Renal cortex interstitium (tissue), 15 donors: ENCODE measurements around the gene NUP210L. TPM values are rescaled to one million over a fixed set of nuclear protein-coding genes. Genes with fewer than 3 reads are reported as not detected.

ENCODE experiments used
- DNase-seq, 11 donors: peaks; one replicate each; pipeline ENCODE4 v3.0.0-alpha.2; 2013; ENCODE audit warnings: low read depth in 9 of 11, low spot score in 4 of 11; ENCODE audit errors: extremely low read depth in 1 of 11
- long read RNA-seq, 16 experiments: transcript quantifications; one replicate each; lab custom pipeline, GENCODE V29; 2026
- polyA plus RNA-seq, 3 donors: library from polyadenylated mRNA; unstranded; fragments of 120-200 nt; gene quantifications; one replicate each; pipeline ENCODE4 v1.2.1, GENCODE V29; 2013; ENCODE audit not compliant: insufficient read length in 3 of 3

The NUP210L gene
- polyA plus RNA-seq, result under 1 TPM; 0.04 to 0.18 (median 0.17) TPM
- long read RNA-seq, donor 1, result 0 reads
- long read RNA-seq, donor 2, result 0 reads
- long read RNA-seq, donor 3, partial matches to known transcripts, result 249 of 249 reads
- long read RNA-seq, donor 3, other reads (novel, unspliced or antisense), result 0 of 249 reads
- long read RNA-seq, donor 4, result 0 reads
- long read RNA-seq, donor 5, result 0 reads
- long read RNA-seq, donor 6, result 0 reads
- long read RNA-seq, donor 7, result 0 reads
- long read RNA-seq, donor 8, result 0 reads
- long read RNA-seq, donor 9, result 0 reads
- long read RNA-seq, donor 10, result 0 reads
- long read RNA-seq, donor 11, result 0 reads
- long read RNA-seq, donor 12, result 0 reads
- long read RNA-seq, donor 13, partial matches to known transcripts, result 992 of 1,195 reads
- long read RNA-seq, donor 13, other reads (novel, unspliced or antisense), result 203 of 1,195 reads
- long read RNA-seq, donor 14, result 0 reads
- long read RNA-seq, donor 15, result 0 reads
- long read RNA-seq, donor 16, result 0 reads

GRCh38 chr1:154154534-154155191 lies at the start of gene NUP210L:
NUP210L (minus strand) TSS chr1:154155073.
- DNase-seq, result peak in 6 of 11 donors; percentile 9 to 23 (median 14)

- DNase-seq, result no peak
These were observed 44.6 kb upstream of the NUP210L start for GRCh38 chr1:154199563-154199879.

- peak in 6 of 11 donors; percentile 51 to 74 (median 58) for DNase-seq
These were observed 44.1 kb upstream of the NUP210L start for GRCh38 chr1:154198756-154199562.

- DNase-seq, result no peak
These were observed 38.9 kb upstream of the NUP210L start for GRCh38 chr1:154193821-154194220.

GRCh38 chr1:154192476-154192875 lies 37.6 kb upstream of the NUP210L start:
- no peak for DNase-seq

- DNase-seq, result no peak
These were observed 37.2 kb upstream of the NUP210L start, which contains the start of gene TPM3 for GRCh38 chr1:154191990-154192461. TPM3 (minus strand) TSS chr1:154192100; CDS start chr1:154192018, 82 bp downstream.

GRCh38 chr1:154190550-154190949 lies 35.7 kb upstream of the NUP210L start:
- no peak for DNase-seq

- DNase-seq, result no peak
These were observed 32.1 kb upstream of the NUP210L start for GRCh38 chr1:154186852-154187501.

GRCh38 chr1:154186177-154186576 lies 31.3 kb upstream of the NUP210L start:
- peak in 1 of 11 donors; percentile 24 for DNase-seq

GRCh38 chr1:154183046-154183915 lies 28.4 kb upstream of the NUP210L start:
- peak; percentile 81 to 95 (median 91) for DNase-seq

GRCh38 chr1:154182344-154183045 lies 27.6 kb upstream of the NUP210L start:
- peak in 5 of 11 donors; percentile 32 to 43 (median 36) for DNase-seq

GRCh38 chr1:154181944-154182343 lies 27.1 kb upstream of the NUP210L start:
- no peak for DNase-seq

GRCh38 chr1:154179946-154180687 lies 25.2 kb upstream of the NUP210L start:
- no peak for DNase-seq

- no peak for DNase-seq
These were observed 24.3 kb upstream of the NUP210L start for GRCh38 chr1:154178911-154179811.

- DNase-seq, result no peak
These were observed 23.1 kb upstream of the NUP210L start for GRCh38 chr1:154178013-154178412.

GRCh38 chr1:154176337-154176736 lies 21.5 kb upstream of the NUP210L start:
- peak in 3 of 11 donors; percentile 26 to 58 (median 51) for DNase-seq
